CD4-positive, alpha-beta T cell (primary cell): ENCODE results near the gene GPM6B. TPM values are rescaled to one million over a fixed set of nuclear protein-coding genes. Genes with fewer than 3 reads are reported as not detected.

Experiments used
- ATAC-seq: fragments of 200-7000 bp; cut with Tn5 transposase; one replicate; pipeline ENCODE4 v1.10.0; 2022; ENCODE audit warnings: mild to moderate bottlenecking; ENCODE audit not compliant: poor library complexity
- CTCF ChIA-PET: fragments of 350-600 bp; sonication (Branson Sonifier 250); formaldehyde crosslinking; loops from one replicate; lab custom pipeline; 2021; ENCODE audit warnings: antibody characterized with exemption, inconsistent platforms; lab: Charles Lee
- POLR2A ChIA-PET: fragments of 350-600 bp; sonication (Branson Sonifier 250); formaldehyde crosslinking; loops from one replicate; lab custom pipeline; 2021; ENCODE audit warnings: antibody characterized with exemption, inconsistent platforms; lab: Charles Lee
- DNase-seq, 14 experiments: peaks; one replicate each; pipeline ENCODE4 v3.0.0-alpha.2; 2013 to 2020; ENCODE audit warnings: mixed read lengths in 2 of 14
- H3K27ac ChIP-seq, 2 donors: one replicate each; pipeline versions ENCODE4 v1.5.1 to v1.7.0; 2013; ENCODE audit warnings: low read length in 2 of 2, low read depth in 1 of 2, mild to moderate bottlenecking in 1 of 2
- H3K27me3 ChIP-seq, 2 experiments: 1 replicate in 1 of 2; 2 replicates in 1 of 2; pipeline versions ENCODE4 v1.6.1 to v1.7.0; 2013; ENCODE audit warnings: low read length in 2 of 2, control low read depth in 1 of 2, mild to moderate bottlenecking in 1 of 2, moderate library complexity in 1 of 2; ENCODE audit not compliant: insufficient read depth in 2 of 2, control insufficient read depth in 1 of 2
- H3K36me3 ChIP-seq: one replicate; pipeline ENCODE4 v1.6.1; 2013; ENCODE audit warnings: low read length, control low read depth; ENCODE audit not compliant: insufficient read depth
- H3K4me1 ChIP-seq: one replicate; pipeline ENCODE4 v1.6.1; 2013; ENCODE audit warnings: low read length, control low read depth; ENCODE audit not compliant: insufficient read depth
- H3K4me3 ChIP-seq: one replicate; pipeline ENCODE4 v1.5.1; 2013; ENCODE audit warnings: mild to moderate bottlenecking, low read length, moderate library complexity
- H3K9me3 ChIP-seq, 2 experiments: 1 replicate in 1 of 2; 2 replicates in 1 of 2; pipeline versions ENCODE4 v1.6.1 to v1.7.0; 2013; ENCODE audit warnings: low read length in 2 of 2, mild to moderate bottlenecking in 2 of 2, control low read depth in 1 of 2, moderate library complexity in 1 of 2; ENCODE audit not compliant: control insufficient read depth in 1 of 2, insufficient read depth in 1 of 2
- H3K27ac Mint-ChIP-seq: one replicate; pipeline ENCODE4 v1.8.0; 2020; ENCODE audit warnings: mixed read lengths
- H3K27me3 Mint-ChIP-seq: one replicate; pipeline ENCODE4 v1.8.0; 2021; ENCODE audit warnings: mixed read lengths
- H3K36me3 Mint-ChIP-seq: one replicate; pipeline ENCODE4 v1.8.0; 2021; ENCODE audit warnings: low read depth, mixed read lengths
- H3K4me1 Mint-ChIP-seq: one replicate; pipeline ENCODE4 v1.8.0; 2021; ENCODE audit warnings: low read depth, mixed read lengths
- H3K4me3 Mint-ChIP-seq: one replicate; pipeline ENCODE4 v1.8.0; 2020; ENCODE audit warnings: mild to moderate bottlenecking, mixed read lengths
- H3K9me3 Mint-ChIP-seq: one replicate; pipeline ENCODE4 v1.8.0; 2020; ENCODE audit warnings: mixed read lengths
- CTCF ChIP-seq: fragments of 200-600 bp; IDR thresholded peaks from one replicate; pipeline ENCODE4 v1.8.0; 2022; ENCODE audit warnings: antibody characterized with exemption, mild to moderate bottlenecking
- intact Hi-C, 2 experiments: fragments of 100-400 bp; cut with DNase I in 1 of 2; cut with micrococcal nuclease in 1 of 2; formaldehyde crosslinking; loops; one replicate each; pipeline versions ENCODE4 v1.15.1 to v1.9.0; 2023 to 2025; cut with DNase I, micrococcal nuclease
- total RNA-seq, 174 experiments: library from RNA in 2 of 174; stranded (reverse) in 2 of 174; gene quantifications; one replicate each; pipeline ENCODE4 v1.2.3 and lab custom pipeline; 2021 to 2026

The GPM6B gene
- total RNA-seq, 2 experiments from 2014 or later = not detected

DNA sequence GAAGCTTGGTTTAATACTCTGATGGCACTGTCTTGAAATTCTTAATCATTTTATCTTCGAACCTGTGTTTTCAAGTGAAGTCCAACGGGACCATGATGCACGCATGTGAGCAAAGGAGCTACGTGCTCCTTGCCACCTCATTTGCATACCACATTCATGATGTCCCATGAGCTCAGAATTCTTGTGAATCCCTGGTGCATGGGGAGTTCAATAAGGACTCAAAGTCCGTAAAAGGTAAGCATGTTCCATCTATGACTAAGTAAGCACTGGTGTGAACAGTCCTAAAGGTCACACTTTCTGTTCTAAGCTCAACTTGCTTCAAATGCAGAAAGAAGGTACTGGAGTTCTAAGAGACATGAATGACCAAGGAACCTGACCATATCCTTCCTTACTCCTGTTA lies 13.1 kb upstream of the GPM6B start:
- no peak for TF ChIP-seq CTCF
- Mint-ChIP-seq H3K4me3 (no peak overlapping the region), H3K4me1 (no peaks in the 10 kb centered on the region), H3K36me3 (no peaks in the 10 kb centered on the region), H3K27me3 (no peaks in the 10 kb centered on the region), H3K27ac (no peak overlapping the region), H3K9me3 (no peaks in the 10 kb centered on the region)
- DNase-seq = no peak
- ChIA-PET CTCF (no interaction called here), POLR2A (no interaction called here)
- H3K27me3 ChIP-seq = no peaks in the 10 kb centered on the region
- H3K4me3 ChIP-seq = no peak overlapping the region
- no peaks in the 10 kb centered on the region for H3K4me1 ChIP-seq
- H3K27ac ChIP-seq = no peak overlapping the region
- no peaks in the 10 kb centered on the region for H3K36me3 ChIP-seq
- intact Hi-C loops = no loop called here
- ATAC-seq = no peak
- no peaks in the 10 kb centered on the region for H3K9me3 ChIP-seq

DNA sequence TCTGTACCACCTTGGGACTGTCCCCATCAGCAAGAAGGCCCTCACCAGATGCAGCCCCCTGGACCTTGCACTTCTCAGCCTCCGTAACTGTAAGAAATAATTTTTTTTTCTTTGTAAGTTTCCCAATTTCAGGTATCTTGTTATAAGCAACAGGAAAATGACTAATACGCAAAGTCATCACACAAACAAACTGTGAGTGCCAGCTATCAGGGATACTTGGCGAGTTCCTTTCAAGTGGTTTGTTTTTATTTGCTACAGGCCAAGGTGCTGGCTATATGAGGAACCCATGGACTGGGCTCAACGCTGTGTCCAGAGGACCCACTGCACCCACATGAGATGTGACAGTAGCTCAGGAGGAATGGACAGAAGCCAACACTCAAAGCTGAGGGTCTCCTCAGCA lies 11.5 kb upstream of the GPM6B start:
- Histone ChIP-seq H3K27ac (no peak overlapping the region), H3K27me3 (no peaks in the 10 kb centered on the region), H3K4me1 (no peaks in the 10 kb centered on the region), H3K4me3 (no peak overlapping the region), H3K36me3 (no peaks in the 10 kb centered on the region), H3K9me3 (no peaks in the 10 kb centered on the region)
- DNase-seq (no peak), ATAC-seq (no peak)
- Mint-ChIP-seq H3K9me3 (no peaks in the 10 kb centered on the region), H3K27me3 (no peaks in the 10 kb centered on the region), H3K4me1 (no peaks in the 10 kb centered on the region), H3K4me3 (no peak overlapping the region), H3K27ac (no peak overlapping the region), H3K36me3 (no peaks in the 10 kb centered on the region)
- TF ChIP-seq CTCF = no peak
- intact Hi-C loops = no loop called here
- ChIA-PET POLR2A (no interaction called here), CTCF (no interaction called here)

DNA sequence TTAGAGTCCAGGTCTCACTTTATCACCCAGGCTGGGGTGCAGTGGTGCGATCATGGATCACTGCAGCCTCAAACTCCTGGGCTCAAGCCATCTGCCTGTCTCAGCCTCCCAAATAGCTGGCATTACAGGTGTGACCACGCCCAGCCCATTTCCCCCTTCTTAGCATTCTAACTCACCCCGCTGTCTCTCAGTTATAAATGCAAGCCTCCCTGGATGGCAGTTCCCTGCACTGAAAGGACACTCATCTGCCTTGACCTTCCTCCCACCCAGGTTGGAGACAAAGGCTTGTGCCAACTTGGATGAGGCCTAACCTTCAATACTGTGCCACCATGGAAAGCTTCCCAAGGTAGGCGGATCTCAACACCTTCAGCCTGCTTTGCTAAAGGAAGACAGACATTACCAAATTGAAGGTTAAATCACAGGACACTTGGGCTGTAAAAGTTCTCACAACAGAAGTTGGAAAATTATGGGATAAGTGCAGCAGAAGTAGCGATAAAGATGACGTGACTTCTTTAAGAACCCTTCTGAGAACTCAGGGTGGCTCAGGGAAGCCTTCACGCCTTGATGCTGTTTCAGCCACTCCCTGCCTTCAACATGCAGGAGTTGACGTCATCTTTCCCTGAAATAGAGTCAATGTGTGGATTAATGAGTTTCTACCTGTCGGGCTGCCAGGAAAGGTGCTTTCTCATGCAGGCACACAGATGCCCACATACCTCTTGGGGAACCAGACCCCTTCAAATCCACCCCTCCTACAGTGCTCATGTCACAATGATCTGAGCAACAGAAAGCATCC lies 10.6 kb upstream of the GPM6B start:
- Histone ChIP-seq H3K4me3 (no peak overlapping the region), H3K36me3 (no peaks in the 10 kb centered on the region), H3K4me1 (no peaks in the 10 kb centered on the region), H3K9me3 (no peaks in the 10 kb centered on the region), H3K27ac (no peak overlapping the region), H3K27me3 (no peaks in the 10 kb centered on the region)
- Mint-ChIP-seq H3K9me3 (no peaks in the 10 kb centered on the region), H3K27me3 (no peaks in the 10 kb centered on the region), H3K4me1 (no peaks in the 10 kb centered on the region), H3K4me3 (no peak overlapping the region), H3K27ac (no peak overlapping the region), H3K36me3 (no peaks in the 10 kb centered on the region)
- no peak for TF ChIP-seq CTCF
- CTCF ChIA-PET = no interaction called here
- no peak for DNase-seq
- ATAC-seq = no peak
- POLR2A ChIA-PET = no interaction called here
- intact Hi-C loops = no loop called here
